ENCODE measurements around the gene GABRP.
"Not testable (repeated sequence)": the region's sequence is repeated elsewhere in the genome, so short reads cannot be mapped to it uniquely, and the experiment has no call there.

GABRP gene

GRCh38 chr5:170783498-170784247, at the start of gene GABRP:
Gene GABRP (plus strand): TSS chr5:170783725. CDS start chr5:170788616, 4,891 bp downstream.
- DNase-seq: no peak

GRCh38 chr5:170736966-170737365, 46.6 kb upstream of the GABRP start:
- DNase-seq: no peak

- DNase-seq: no peak
Measured at GRCh38 chr5:170737591-170737990, 45.9 kb upstream of the GABRP start.

GRCh38 chr5:170738840-170739239, 44.7 kb upstream of the GABRP start:
- DNase-seq: no peak

GRCh38 chr5:170739446-170739845, 44.1 kb upstream of the GABRP start:
- DNase-seq: no peak

GRCh38 chr5:170740551-170741205, 42.8 kb upstream of the GABRP start:
- DNase-seq: no peak

- DNase-seq: no peak
Measured at GRCh38 chr5:170741801-170742200, 41.7 kb upstream of the GABRP start.

GRCh38 chr5:170743876-170744212, 39.7 kb upstream of the GABRP start:
- no peak for DNase-seq

GRCh38 chr5:170745481-170746071, 37.9 kb upstream of the GABRP start:
- no peak for DNase-seq

GRCh38 chr5:170746075-170746960, 37.2 kb upstream of the GABRP start:
- DNase-seq: no peak

- no peak for DNase-seq
Measured at GRCh38 chr5:170746961-170747340, 36.6 kb upstream of the GABRP start.

- DNase-seq: no peak
Measured at GRCh38 chr5:170747357-170747756, 36.2 kb upstream of the GABRP start.

- no peak for DNase-seq
Measured at GRCh38 chr5:170747851-170748250, 35.7 kb upstream of the GABRP start.

GRCh38 chr5:170748951-170749471, 34.5 kb upstream of the GABRP start:
- no peak for DNase-seq

- no peak for DNase-seq
Measured at GRCh38 chr5:170749911-170750431, 33.6 kb upstream of the GABRP start.

- DNase-seq: no peak
Measured at GRCh38 chr5:170750791-170751190, 32.7 kb upstream of the GABRP start.

GRCh38 chr5:170751631-170752030, 31.9 kb upstream of the GABRP start:
- DNase-seq: no peak

GRCh38 chr5:170752257-170753215, 31.0 kb upstream of the GABRP start:
- DNase-seq: no peak

- no peak for DNase-seq
Measured at GRCh38 chr5:170753311-170753710, 30.2 kb upstream of the GABRP start.

GRCh38 chr5:170754508-170754907, 29.0 kb upstream of the GABRP start:
- not testable (repeated sequence) for DNase-seq

GRCh38 chr5:170755679-170756456, 27.7 kb upstream of the GABRP start:
- no peak for DNase-seq
